ENCODE data around the gene MAP4K3.

GRCh38 chr2:39432701-39433100 lies 4.4 kb downstream of the MAP4K3 start:
- TF ChIP-seq POLR2A (IDR thresholded peaks at IDR 0.05) (no peak), CTCF (IDR thresholded peaks at IDR 0.05) (no peak), EP300 (IDR thresholded peaks at IDR 0.05) (no peak)

Measured in upper lobe of left lung (tissue), 4 donors.